K562 (cell line): ENCODE data around the gene CFD. TPM values are rescaled to one million over a fixed set of nuclear protein-coding genes. Genes with fewer than 3 reads are reported as not detected.
"Not testable (repeated sequence)": the region's sequence is repeated elsewhere in the genome, so short reads cannot be mapped to it uniquely, and the experiment has no call there.

Experiments used
- ATAC-seq: fragments of 200-7000 bp; cut with Tn5 transposase; 3 replicates; pipeline ENCODE4 v1.9.1; 2020; ENCODE audit warnings: moderate library complexity
- BruUV-seq: library from RNA; stranded (reverse); fragments of 400-500 nt; replicated peaks from 2 replicates; lab custom pipeline; 2021; lab: Mats Ljungman, UMichigan
- CTCF ChIA-PET: fragments of 300-600 bp; formaldehyde crosslinking; extraction: SDS; loops from one replicate; lab custom pipeline; 2021; ENCODE audit warnings: low intra/inter-chr PET ratio; lab: Yijun Ruan, JAX
- POLR2A ChIA-PET: fragments of 300-600, 350-650 bp; sonication (Branson Sonifier 250); formaldehyde crosslinking; extraction: SDS; loops from one replicate; lab custom pipeline; 2021; ENCODE audit warnings: antibody characterized with exemption, inconsistent platforms; lab: Yijun Ruan, JAX
- DNase-seq, 4 experiments: peaks; one replicate each; pipeline versions ENCODE4 v3.0.0 to v3.0.0-alpha.2; 2011 to 2018; ENCODE audit warnings: low spot score in 3 of 4, mixed read lengths in 3 of 4; ENCODE audit errors: extremely low read depth in 1 of 4
- FAIRE-seq: peaks from 2 replicates; lab custom pipeline; 2011; peaks lifted over from hg19 to GRCh38; lab: Jason Lieb, UNC
- H2AFZ ChIP-seq: 2 replicates; pipeline ENCODE4 v1.6.0; 2011; ENCODE audit warnings: low read depth, low read length, control low read depth, inconsistent platforms
- H3K27ac ChIP-seq: fragments of 200-600 bp; 3 replicates; pipeline ENCODE4 v1.8.0; 2011; ENCODE audit warnings: low read depth, mild to moderate bottlenecking, control low read depth, inconsistent platforms, low read length, moderate library complexity, mixed read lengths; ENCODE audit errors: extremely low read depth
- H3K27me3 ChIP-seq, 2 experiments: fragments of 300-600 bp in 1 of 2; 2 replicates in 1 of 2; 3 replicates in 1 of 2; pipeline versions ENCODE4 v1.6.0 to v1.8.0; 2011; ENCODE audit warnings: inconsistent platforms in 2 of 2, low read length in 2 of 2, mild to moderate bottlenecking in 1 of 2, mixed read lengths in 1 of 2, moderate library complexity in 1 of 2; ENCODE audit not compliant: control insufficient read depth in 2 of 2, insufficient read depth in 2 of 2
- H3K36me3 ChIP-seq: fragments of 300-600 bp; 3 replicates; pipeline ENCODE4 v1.8.0; 2011; ENCODE audit warnings: mild to moderate bottlenecking, low read length, inconsistent platforms; ENCODE audit not compliant: control insufficient read depth, insufficient read depth
- H3K4me1 ChIP-seq, 2 experiments: fragments of 200-600 bp in 1 of 2; replicated peaks in 1 of 2; 2 replicates in 1 of 2; 3 replicates in 1 of 2; pipeline versions ENCODE4 v1.5.1 to v1.8.0; 2011; ENCODE audit warnings: inconsistent platforms in 2 of 2, low read length in 2 of 2, mild to moderate bottlenecking in 1 of 2, mixed read lengths in 1 of 2, moderate library complexity in 1 of 2; ENCODE audit not compliant: control insufficient read depth in 2 of 2, insufficient read depth in 2 of 2
- H3K4me2 ChIP-seq: 2 replicates; pipeline ENCODE4 v1.6.1; 2011; ENCODE audit warnings: low read length, control low read depth, inconsistent platforms, mixed read lengths; ENCODE audit not compliant: insufficient read depth
- H3K4me3 ChIP-seq: fragments of 200-600 bp; sonication (generic), shearing (Covaris generic); 2 replicates; pipeline ENCODE4 v1.5.1; 2016; ENCODE audit warnings: control low read depth, inconsistent platforms
- H3K79me2 ChIP-seq: fragments of 200-600 bp; 3 replicates; pipeline ENCODE4 v1.8.0; 2011; ENCODE audit warnings: low read length, inconsistent platforms; ENCODE audit not compliant: control insufficient read depth, insufficient read depth
- H3K9ac ChIP-seq, 2 experiments: 2 replicates each; pipeline versions ENCODE4 v1.6.0 to v1.6.1; 2011; ENCODE audit warnings: low read depth in 2 of 2, low read length in 2 of 2, control low read depth in 1 of 2, inconsistent platforms in 1 of 2, mild to moderate bottlenecking in 1 of 2, mixed read lengths in 1 of 2; ENCODE audit not compliant: insufficient read depth in 1 of 2
- H3K9me1 ChIP-seq: one replicate; pipeline ENCODE4 v1.6.0; 2011; ENCODE audit warnings: inconsistent platforms, mild to moderate bottlenecking, low read length, moderate library complexity; ENCODE audit not compliant: control insufficient read depth, insufficient read depth
- H3K9me3 ChIP-seq: replicated peaks from 2 replicates; pipeline ENCODE4 v1.5.1; 2011; ENCODE audit warnings: low read depth, low read length, inconsistent platforms; ENCODE audit not compliant: control insufficient read depth, insufficient read depth
- H4K20me1 ChIP-seq: replicated peaks from 2 replicates; pipeline ENCODE4 v1.6.1; 2011; ENCODE audit warnings: low read length, inconsistent platforms, mixed read lengths; ENCODE audit not compliant: control insufficient read depth, insufficient read depth
- POLR2G ChIP-seq: fragments of 200-400 bp; formaldehyde crosslinking; IDR thresholded peaks from 2 replicates; pipeline ENCODE4 v1.6.1; 2017; ENCODE audit warnings: low read depth, mild to moderate bottlenecking, antibody characterized with exemption, low read length, moderate library complexity
- TCF15 ChIP-seq: fragments of 250-450 bp; sonication (Bioruptor Pico); IDR thresholded peaks from 2 replicates; pipeline ENCODE4 v1.8.0; 2022; ENCODE audit warnings: moderate library complexity, mild to moderate bottlenecking, inconsistent platforms
- ZBTB7A ChIP-seq: IDR thresholded peaks from 2 replicates; pipeline ENCODE4 v1.6.1; 2011; ENCODE audit warnings: low read depth, mild to moderate bottlenecking, low read length, moderate library complexity, borderline replicate concordance; ENCODE audit not compliant: control insufficient read depth
- WGBS: fragments of 100-300 bp; shearing (Covaris generic); methylation state at CpG from one replicate; pipeline ENCODE4 v1.1.6; 2016; ENCODE audit warnings: low coverage, mixed read lengths; ENCODE audit not compliant: insufficient coverage; ENCODE audit errors: missing lambda C conversion rate; 5-methylcytosine and 5-hydroxymethylcytosine counted together
- in situ Hi-C: fragments of 300-500 bp; cut with MboI; formaldehyde crosslinking; loops from 4 replicates; pipeline ENCODE4 v1.15.0; 2018; ENCODE audit warnings: inconsistent platforms, mixed read lengths
- intact Hi-C: fragments of 100-400 bp; cut with micrococcal nuclease; formaldehyde crosslinking; loops from 2 replicates; pipeline ENCODE4 v1.14.2; 2022
- polyA plus RNA-seq, 8 experiments: library from polyadenylated mRNA; depleted of rRNA in 4 of 8; stranded (reverse) in 5 of 8; unstranded in 3 of 8; fragments of >200 nt; fragmentation: Nextera tagmentation in 2 of 8; fragmentation: Illumina TruSeq in 1 of 8; extraction: Ambion mirVana in 2 of 8; extraction: Trizol in 1 of 8; gene quantifications; 2 replicates each; pipeline versions ENCODE4 v1.2.1 to v1.2.3, GENCODE V29; 2011 to 2014; ENCODE audit warnings: inconsistent platforms in 1 of 8, missing spikeins in 1 of 8
- total RNA-seq, 7 experiments: library from RNA; depleted of rRNA in 6 of 7; stranded (reverse); fragments of >200 nt in 6 of 7; fragmentation: Illumina TruSeq in 2 of 7; extraction: Trizol in 2 of 7; gene quantifications; 2 replicates each; pipeline versions ENCODE4 v1.2.1 to v1.2.3, GENCODE V29; 2011 to 2021; ENCODE audit warnings: low replicate concordance in 1 of 7

CFD gene
- total and polyA plus RNA-seq, 9 of the 15 experiments (the other 6 are each of a cell fraction or from before 2014, with no cell fraction given), result 0.52 to 59.4 (median 7.6) TPM

- TF ChIP-seq TCF15, result no peak
- TF ChIP-seq ZBTB7A, result 0 out of 2 replicates have a peak, but pooled peaks have one; percentile 32
- TF ChIP-seq, all 486 proteins: peak for 6
Observed at GRCh38 chr19:876780-877314, 17.4 kb downstream of the CFD start (continued).

GRCh38 chr19:877992-878660 lies 18.7 kb downstream of the CFD start:
- intact Hi-C loops, H3K79me2 ChIP-seq, H2AFZ ChIP-seq, CTCF ChIA-PET, DNase-seq, H3K9me1 ChIP-seq, H3K9ac ChIP-seq, ATAC-seq, in situ Hi-C loops, FAIRE-seq, H3K27me3 ChIP-seq, H3K4me3 ChIP-seq, H3K9me3 ChIP-seq, BruUV-seq, H4K20me1 ChIP-seq, H3K4me2 ChIP-seq, H3K27ac ChIP-seq: not testable (repeated sequence)
- Histone ChIP-seq H3K36me3 (peaks cover 62% of the 10 kb centered on the region), H3K4me1 (peaks cover 4 to 42% of the 10 kb centered on the region in 2 experiments; a peak in 4 of 5 replicates)
- TF ChIP-seq POLR2G, result peak; percentile 35
- 64% methylated on average over 8 of the region's 23 CpGs for WGBS
- POLR2A ChIA-PET, result interaction anchor here (0.6 to 2.4 kb wide), 3 partner anchors 12 to 81 kb away, joined by 3 to 6 read pairs (median 3); partner anchors contain the start of genes MED16 and PTBP1
